ENCODE measurements around the gene PTPRU.

DNA sequence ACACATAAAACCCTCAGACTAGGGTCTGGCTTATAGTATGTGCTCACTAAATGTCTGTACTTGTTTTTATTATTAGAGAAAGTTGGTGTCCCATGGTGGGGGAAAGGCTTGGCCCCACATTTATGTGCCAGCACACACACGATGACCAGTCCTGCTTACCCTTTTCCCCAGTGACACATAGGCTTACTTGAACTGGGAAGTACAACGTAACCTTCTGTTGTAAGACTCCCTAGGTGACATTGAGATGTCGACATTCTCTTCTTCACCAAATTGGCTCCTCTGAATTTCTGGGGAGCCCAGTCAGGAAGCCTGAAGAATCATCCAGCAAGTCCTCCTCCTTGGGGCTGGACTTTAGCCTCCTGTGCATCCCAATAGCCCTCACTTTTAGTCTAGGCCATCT is 3.9 kb upstream of the PTPRU start:
- TF ChIP-seq, protein P1, sequence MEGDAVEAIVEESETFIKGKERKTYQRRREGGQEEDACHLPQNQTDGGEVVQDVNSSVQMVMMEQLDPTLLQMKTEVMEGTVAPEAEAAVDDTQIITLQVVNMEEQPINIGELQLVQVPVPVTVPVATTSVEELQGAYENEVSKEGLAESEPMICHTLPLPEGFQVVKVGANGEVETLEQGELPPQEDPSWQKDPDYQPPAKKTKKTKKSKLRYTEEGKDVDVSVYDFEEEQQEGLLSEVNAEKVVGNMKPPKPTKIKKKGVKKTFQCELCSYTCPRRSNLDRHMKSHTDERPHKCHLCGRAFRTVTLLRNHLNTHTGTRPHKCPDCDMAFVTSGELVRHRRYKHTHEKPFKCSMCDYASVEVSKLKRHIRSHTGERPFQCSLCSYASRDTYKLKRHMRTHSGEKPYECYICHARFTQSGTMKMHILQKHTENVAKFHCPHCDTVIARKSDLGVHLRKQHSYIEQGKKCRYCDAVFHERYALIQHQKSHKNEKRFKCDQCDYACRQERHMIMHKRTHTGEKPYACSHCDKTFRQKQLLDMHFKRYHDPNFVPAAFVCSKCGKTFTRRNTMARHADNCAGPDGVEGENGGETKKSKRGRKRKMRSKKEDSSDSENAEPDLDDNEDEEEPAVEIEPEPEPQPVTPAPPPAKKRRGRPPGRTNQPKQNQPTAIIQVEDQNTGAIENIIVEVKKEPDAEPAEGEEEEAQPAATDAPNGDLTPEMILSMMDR (IDR thresholded peaks at IDR 0.05): no peak
- TF ChIP-seq POLR2AphosphoS5 (IDR thresholded peaks at IDR 0.05; ENCODE audit: low read depth, low read length): no peak
- no peak for TF ChIP-seq TCF7L2 (IDR thresholded peaks at IDR 0.05; ENCODE audit: low read depth, low read length)
- TF ChIP-seq SIN3A (IDR thresholded peaks at IDR 0.05; ENCODE audit: borderline replicate concordance, insufficient read depth, low read depth, low read length): no peak
